UCSD-AML1 (cell line): ENCODE data around the gene CTAGE6.
"Not testable (repeated sequence)": the region's sequence is repeated elsewhere in the genome, so short reads cannot be mapped to it uniquely, and the experiment has no call there.

Experiments used
- DNase-seq: peaks from one replicate; lab custom pipeline; 2025; ENCODE audit not compliant: unreplicated experiment; lab: John Stamatoyannopoulos, UW

CTAGE6 gene, protein sequence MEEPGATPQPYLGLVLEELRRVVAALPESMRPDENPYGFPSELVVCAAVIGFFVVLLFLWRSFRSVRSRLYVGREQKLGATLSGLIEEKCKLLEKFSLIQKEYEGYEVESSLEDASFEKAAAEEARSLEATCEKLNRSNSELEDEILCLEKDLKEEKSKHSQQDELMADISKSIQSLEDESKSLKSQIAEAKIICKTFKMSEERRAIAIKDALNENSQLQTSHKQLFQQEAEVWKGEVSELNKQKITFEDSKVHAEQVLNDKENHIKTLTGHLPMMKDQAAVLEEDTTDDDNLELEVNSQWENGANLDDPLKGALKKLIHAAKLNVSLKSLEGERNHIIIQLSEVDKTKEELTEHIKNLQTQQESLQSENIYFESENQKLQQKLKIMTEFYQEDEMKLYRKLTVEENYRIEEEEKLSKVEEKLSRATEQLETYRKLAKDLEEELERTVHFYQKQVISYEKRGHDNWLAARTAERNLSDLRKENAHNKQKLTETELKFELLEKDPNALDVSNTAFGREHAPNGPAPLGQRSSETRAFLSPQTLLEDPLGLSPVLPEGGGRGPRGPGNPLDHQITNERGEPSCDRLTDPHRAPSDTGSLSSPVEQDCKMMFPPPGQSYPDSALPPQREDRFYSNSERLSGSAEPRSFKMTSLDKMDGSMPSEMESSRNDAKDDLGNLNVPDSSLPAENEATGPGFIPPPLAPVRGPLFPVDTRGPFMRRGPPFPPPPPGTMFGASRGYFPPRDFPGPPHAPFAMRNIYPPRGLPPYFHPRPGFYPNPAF

DNA sequence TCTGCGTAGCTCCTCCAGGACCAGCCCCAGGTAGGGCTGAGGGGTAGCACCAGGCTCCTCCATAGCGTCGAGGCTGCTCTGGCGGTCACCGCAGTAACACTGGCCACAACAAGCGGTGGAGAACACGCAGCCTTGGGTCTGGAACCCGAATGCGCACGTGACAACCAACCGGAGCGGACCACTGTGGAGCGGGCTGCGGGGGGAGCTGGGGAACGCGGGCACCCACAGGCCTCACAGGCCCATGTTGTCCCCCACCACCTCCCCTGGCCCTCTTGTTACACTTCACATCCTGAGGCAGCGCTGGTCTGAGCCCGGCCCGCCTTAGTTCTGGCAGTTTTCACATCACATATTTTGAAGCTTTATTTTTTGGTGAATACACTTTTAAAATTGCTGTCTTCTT lies at the start of gene CTAGE6:
Gene CTAGE6, minus strand, starts transcription at position 101 of the 400 bp plus-strand sequence. Its CDS starts 38 bp downstream, at position 63.
- not testable (repeated sequence) for DNase-seq

DNA sequence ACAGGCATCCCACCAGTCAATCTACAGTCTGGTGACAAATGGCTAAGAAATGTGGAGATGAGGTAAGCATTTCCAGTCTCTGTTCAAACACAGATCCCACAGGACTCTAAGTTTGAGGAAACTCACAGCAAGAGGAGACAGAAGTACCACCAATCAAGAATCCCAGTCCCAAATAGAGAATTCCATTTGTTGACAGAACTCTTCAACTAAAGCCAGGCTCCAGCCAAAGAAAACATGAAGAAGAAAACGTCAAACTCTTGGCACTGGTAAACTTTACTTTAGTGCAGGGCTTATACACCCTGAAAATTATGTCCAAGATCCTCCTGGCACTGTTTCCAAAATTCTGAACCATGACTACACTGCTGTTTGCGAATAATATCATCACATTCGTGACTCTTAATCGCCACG lies 49.2 kb upstream of the CTAGE6 start:
- not testable (repeated sequence) for DNase-seq

DNA sequence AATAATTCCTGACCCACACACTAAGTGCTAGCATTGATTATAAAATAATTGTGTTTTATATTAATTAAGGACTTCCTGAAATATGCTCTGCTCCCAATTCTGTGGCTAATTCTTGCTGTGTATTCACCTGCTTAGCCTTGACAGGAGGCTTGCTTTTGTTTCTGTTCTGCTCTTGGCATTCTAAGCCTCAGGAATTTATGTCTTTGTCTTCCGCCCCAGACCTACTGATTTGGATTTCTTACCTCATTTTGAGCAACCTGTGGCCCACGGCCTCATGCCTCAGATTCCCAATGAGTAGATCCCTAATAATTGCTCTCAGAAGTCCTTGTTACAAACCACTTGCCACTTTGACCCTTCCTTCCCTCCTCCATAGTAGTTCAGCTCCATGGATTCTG lies 40.4 kb upstream of the CTAGE6 start:
- DNase-seq, result not testable (repeated sequence)

DNA sequence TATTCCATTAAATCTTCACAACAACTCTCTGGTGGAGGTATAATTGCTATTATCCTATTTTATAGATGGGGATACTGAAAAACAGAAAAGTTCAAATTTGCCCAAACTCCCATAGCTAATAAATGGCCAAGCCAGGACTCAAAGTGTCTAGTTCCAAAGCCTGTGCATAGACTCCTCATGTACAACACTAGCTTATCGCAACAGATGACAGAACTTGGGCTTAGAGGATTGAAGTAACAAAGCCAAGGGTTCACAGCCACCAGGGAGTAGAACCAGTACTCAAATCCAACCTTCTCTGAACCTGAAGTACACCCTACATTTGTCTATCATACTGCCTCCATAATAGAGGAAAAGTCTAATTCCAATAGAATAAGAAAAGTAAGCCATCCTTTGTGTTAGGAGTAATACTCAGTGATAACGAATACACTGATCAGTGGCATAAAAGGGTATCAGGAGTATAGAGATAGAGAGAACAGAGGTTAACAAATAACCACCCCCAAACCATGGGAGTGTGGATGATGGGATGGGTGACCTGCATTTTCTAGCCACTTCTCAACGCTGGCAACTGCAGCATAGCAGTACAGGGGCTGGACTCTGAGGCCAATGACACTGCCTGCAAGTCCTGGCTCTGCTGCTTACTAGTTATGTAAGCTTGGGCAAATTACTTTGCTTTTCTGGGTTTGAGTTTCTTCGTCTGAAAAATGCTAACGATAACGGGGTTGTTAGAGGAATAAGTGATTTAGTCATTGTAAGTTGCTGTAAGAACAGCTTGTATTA lies 39.8 kb upstream of the CTAGE6 start:
- DNase-seq, result not testable (repeated sequence)

DNA sequence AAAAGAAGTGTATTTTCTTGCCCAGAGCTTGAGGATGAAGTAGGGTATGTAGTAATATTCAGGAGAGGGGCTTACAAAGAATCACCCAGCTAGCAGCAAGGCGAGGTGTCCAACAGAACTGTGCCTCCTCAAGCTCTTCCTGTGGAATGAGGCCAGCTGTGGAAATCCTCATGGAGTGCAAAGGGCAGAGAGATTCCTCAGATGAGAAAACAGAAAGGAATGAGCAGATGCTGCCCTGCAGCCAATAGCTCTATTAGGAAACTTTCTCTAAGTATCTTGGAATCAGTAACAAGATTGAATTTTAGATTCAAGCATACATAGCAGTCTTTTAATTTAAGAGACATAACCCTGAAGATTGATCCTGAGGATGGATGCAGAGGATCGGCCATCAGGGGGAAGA lies 38.2 kb upstream of the CTAGE6 start:
- not testable (repeated sequence) for DNase-seq

DNA sequence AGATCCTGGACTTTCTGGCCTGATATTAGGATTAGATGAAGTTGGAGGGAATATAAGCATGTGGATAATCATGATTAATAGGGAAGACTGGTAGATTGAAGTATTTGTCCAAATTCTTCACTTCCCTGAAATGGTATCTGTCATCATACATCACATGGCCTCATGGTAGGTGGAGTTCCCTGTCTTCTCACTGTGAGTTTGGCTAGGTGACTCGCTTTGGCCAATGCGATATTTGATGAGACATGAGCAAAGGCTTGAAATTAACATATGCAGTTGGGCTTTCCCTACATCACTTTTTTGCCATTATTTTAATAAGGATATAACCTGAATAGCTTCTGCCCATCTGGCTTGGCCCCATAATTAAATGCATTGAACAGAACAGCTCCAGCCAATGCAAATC lies 35.1 kb upstream of the CTAGE6 start:
- not testable (repeated sequence) for DNase-seq

DNA sequence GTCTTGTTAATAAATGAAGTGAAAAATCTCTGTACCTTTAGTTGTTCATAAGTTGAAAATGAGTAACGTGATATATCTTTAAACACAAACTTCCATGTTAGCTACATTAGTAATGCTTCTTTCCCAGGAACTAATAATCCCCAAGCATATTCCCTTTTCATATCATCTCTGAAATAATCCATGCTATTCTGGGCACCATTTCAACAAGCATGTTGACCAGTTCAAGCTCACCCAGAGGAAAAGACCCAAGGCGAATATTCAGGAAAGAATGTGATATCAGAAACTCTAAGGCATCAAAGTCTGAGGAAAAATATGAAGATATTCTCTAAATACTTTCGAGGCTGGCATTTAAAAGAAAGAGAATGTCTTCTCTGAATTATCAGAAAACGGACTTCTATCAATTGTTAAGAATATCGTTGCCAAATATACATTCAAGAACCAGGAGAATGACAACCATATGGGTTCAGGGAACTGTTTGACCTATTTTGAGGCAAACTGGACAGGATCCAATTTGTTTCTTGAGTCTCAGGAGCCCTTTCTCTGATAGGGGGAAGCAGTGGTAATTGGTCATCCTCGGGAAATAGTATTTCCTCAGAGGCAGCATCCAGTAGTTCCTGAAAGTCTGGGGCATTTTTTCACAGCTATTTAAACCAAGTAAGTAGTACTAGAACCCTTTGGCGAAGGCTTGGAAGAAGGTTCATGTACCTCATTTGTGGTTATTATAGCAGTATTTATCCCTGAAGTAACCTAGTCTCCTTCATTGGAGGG lies 28.1 kb upstream of the CTAGE6 start:
- not testable (repeated sequence) for DNase-seq

DNA sequence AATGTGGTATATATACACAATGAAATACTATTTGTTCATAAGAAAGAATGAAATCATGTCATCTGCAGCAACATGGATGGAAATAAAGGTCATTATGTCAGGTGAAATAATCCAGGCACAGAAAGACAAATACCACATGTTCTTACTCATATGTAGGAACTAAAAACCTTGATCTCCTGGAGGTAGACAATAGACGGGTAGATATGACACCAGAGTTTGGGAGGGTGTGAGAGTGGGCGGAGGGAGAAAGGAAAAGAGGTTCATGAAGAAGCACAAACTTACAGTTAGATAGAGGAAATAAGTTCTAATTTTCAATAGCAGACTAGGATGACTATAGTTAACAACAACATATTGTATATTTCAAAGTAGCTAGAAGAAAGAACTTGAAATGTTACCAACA lies 22.1 kb upstream of the CTAGE6 start:
- DNase-seq, result not testable (repeated sequence)

DNA sequence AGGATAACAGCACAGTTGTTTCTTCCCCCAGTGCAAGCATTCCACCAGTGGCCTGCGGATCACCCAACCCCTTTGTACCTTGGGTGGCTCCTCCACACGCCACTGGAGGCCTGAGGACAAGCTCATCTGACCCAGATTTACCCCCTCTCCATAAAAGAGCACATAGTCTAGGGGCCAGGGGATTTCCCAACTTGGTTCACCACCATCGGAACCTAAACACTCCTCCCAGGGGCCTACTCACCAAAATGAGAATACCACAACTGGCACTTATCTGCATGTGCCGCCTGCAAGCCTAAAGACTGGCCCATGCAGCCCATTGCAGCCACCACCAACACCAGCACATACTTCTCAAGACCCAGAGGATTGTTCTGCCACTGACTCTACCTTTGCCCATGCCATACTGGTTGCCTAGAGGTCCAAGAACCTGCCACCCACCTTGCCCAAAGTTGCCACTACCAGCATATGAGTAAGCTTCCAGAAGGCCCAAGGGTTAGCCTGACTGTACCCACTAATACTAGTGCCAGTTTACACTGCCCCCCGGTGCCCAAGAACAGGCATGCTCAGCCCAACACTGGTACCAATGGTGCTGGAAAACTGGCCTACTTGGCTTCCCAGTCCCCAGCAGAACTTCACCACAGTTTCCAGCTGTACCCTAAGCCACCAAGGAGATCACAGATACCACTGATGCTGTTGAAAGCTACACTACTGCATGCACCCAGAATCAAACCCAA lies 15.4 kb upstream of the CTAGE6 start:
- DNase-seq, result not testable (repeated sequence)

DNA sequence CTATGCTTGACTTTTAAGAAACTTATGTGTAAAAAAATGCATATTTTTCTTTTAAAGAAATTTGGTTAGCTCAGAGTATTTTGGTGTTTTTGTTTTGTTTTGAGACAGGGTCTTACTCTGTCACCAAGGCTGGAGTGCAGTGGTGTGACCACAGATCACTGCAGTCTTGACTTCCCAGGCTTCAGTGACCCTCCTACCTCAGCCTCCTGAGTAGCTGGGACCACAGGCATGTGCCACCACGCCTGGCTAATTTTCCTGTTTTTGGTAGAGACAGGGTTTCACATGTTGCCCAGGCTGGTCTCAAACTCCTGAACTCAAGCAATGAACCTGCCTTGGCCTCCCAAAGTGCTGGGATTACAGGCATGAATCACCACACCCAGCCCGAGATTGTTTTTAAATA lies 10.0 kb upstream of the CTAGE6 start:
- DNase-seq, result not testable (repeated sequence)

DNA sequence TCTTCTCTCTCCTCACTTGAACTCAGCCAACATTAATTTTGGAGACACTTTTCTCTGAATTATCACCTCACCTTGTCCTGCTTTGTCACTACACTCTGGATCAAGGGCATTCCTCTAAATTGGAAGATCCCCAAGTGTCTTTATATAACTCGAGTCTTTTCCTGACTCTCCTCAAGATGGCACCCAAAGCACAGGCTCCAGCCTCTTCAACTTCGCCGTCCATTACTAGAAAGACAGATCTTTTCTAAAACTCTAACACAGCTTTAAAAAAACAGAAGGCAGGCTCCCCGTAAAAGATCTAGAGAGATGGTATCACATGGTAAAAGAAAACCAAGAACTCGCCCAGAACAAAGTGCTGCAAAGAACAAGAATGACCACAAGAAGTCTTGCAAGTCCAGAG lies 8.2 kb upstream of the CTAGE6 start:
- not testable (repeated sequence) for DNase-seq

DNA sequence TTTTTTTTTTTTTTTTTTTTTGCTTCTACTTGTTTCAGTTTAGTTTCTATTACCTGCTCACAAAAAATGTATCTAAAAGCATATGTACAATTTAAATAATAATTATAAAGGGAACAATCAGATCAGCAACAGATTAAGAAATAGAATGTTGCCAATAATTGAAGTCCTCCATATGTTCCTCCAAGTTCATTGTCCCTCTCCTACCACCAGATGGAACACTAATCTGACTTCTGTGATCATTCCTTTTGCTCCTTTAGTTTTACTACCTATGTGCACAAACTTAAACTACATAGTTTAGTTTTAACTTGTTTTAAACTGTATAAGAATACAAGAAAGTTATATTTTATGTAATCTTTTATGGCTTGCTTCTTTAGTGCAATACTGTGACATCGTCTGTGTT lies 5.6 kb upstream of the CTAGE6 start:
- not testable (repeated sequence) for DNase-seq

DNA sequence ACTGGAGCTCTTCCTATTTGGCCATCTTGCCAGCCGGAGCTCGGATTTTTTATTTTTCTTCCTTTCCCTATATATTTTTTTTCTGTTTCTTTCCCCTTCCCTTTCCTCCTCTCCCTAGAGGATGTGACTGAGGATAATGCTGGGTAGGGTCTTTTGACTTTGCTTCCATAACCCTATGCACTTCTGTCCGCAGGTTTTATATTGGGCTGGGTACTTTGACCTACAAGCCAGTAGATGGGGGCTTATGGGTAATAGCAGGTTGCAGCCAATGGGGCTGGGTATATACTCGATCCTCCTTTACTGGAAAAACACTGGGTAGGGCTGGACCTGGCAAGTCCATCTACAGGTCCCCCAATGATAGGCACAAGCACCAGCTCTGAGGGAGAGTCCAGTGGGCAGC lies 12.2 kb downstream of the CTAGE6 start:
- not testable (repeated sequence) for DNase-seq

DNA sequence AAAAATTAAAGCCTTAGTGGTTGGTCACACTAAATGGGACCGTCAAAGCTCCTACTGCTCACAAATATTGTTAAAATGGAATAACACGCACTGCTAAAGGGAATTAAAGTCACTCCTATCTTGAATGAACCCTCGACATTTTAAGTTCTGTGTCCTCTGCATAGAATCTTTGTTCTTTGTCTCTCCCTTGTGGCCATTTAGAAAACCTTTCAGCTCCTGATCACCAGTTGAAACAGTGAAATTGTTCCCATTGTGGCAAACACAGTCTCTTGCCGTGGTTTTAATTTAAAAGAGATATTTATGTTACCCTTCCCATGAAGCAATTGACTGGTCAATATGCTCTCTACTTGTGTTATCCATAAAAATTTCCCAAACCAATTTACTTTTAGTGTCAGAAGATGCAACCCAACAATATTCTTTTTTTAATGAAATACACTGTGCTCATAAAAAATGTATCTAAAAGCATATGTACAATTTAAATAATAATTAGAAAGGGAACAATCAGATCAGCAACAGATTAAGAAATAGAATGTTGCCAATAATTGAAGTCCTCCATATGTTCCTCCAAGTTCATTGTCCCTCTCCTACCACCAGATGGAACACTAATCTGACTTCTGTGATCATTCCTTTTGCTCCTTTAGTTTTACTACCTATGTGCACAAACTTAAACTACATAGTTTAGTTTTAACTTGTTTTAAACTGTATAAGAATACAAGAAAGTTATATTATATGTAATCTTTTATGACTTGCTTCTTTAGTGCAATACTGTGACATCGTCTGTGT lies 20.3 kb downstream of the CTAGE6 start:
- not testable (repeated sequence) for DNase-seq

DNA sequence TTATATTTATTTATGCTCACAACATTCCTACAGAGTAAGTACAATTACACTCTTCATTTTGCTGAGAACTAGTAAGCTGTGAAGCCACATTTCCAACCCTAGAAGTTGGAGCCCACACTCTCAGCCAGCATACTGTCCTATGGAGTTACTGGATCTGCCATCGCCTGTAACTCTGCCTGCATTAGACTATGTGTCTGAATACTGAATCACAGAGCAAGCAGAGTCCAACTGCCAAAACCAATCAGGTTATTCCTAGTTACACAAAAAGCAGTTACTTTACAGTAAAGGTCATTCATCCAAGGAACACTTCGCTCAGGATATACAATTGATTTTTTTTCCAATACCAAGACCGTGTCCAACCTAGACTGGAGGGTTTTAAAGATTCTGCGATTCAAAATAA lies 21.5 kb downstream of the CTAGE6 start:
- no peak for DNase-seq

DNA sequence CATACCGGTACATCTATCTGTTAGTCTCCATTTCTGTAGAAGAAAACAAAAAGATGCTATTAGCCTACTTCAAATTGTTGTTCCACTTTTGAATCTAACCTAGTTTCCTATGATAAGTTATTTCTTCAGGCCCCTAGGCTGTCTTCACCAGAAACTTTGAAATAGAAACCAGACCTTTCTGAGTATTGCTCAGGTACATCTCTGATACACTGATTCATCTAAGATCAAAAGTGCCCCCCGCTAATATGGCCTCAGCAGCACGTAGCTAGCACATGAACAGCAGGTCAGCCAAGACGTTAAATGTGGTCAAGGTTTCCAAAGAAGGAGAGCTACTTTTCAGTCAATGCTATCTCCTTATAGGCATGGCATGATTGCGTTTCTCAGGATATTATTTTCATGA lies 23.6 kb downstream of the CTAGE6 start:
- DNase-seq, result no peak

DNA sequence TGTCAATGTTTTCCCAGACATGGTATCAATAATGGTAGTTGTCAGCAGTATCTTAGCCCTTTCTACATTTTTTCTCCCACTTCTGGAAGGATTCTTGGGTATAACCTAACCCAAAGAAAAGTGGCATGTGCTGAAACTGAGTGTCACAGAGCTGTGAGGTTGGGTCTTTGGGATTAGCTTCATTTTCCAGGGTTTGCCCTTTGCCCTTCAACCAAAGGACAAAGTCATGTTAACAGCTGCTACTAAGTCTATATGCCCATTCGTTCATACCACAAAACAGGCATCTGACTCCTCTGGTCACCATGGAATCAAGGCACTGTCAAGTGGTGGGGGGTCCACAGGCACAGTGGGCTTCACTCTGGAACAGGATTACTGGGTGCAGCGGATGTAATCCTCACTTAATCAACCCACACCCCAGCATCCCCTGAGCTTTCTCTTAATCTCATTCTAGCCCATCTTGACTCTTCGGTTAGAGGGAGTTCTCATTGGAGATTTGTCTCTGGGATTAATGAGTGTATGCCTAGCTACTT lies 29.1 kb downstream of the CTAGE6 start:
- no peak for DNase-seq

DNA sequence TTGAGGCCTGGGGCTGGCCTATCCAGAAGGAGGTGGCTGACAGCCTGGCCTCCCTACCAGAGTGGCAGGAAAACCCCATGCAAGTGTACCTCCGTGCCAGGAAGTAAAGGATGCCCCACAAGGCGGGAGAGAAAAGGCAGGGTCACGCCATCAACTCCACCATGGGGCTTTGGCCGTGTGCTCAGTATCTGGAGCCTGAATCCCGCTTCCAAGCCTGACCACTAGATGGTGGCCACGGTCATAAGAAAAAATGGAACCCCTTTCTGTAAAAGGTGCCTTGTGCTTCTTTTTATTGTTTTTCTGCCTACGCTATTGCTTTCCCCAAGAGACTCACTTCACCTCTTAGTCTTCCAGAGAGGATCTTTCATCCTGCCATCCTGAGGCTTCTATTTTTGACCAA lies 29.9 kb downstream of the CTAGE6 start:
- not testable (repeated sequence) for DNase-seq

DNA sequence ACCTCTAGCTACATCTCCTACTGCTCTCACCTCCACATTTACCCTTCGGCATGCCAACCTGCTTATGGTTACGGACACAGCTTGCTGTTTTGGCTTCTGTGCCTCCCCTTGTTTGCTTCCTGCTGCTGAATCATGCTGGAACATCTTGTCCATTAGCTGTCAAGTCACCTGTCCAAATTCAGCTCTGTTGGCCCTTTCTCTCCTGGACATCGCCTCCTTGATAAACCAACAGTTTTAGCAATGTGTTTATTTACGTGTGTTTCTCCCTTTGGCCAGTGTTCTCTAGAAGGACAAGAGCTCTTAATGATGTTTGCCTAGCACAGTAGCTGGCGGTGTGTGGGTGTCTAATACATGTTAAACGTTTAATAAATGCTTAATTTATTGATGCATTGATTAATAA lies 31.4 kb downstream of the CTAGE6 start:
- DNase-seq, result not testable (repeated sequence)
